HEK293T (cell line): ENCODE measurements around the gene C8A.

Source experiments
- BHLHE40 ChIP-seq: fragments of 450-650 bp; IDR thresholded peaks from 2 replicates; pipeline ENCODE4 v1.6.1; 2016; ENCODE audit warnings: mild to moderate bottlenecking, moderate library complexity, borderline replicate concordance
- ELF4 ChIP-seq: fragments of 450-650 bp; IDR thresholded peaks from 2 replicates; pipeline ENCODE4 v1.6.1; 2017; ENCODE audit warnings: antibody characterized with exemption
- FOXA1 ChIP-seq: fragments of 450-650 bp; IDR thresholded peaks from 2 replicates; pipeline ENCODE4 v1.6.1; 2016; ENCODE audit warnings: mild to moderate bottlenecking
- HDGF ChIP-seq: fragments of 450-650 bp; IDR thresholded peaks from 2 replicates; pipeline ENCODE4 v1.6.1; 2017; ENCODE audit warnings: antibody characterized with exemption, borderline replicate concordance
- L3MBTL2 ChIP-seq: fragments of 450-650 bp; conservative IDR thresholded peaks from 2 replicates; pipeline ENCODE4 v1.6.1; 2016; ENCODE audit warnings: mild to moderate bottlenecking
- NFRKB ChIP-seq: fragments of 450-650 bp; IDR thresholded peaks from 2 replicates; pipeline ENCODE4 v1.6.1; 2016; ENCODE audit warnings: mild to moderate bottlenecking, moderate library complexity
- SUZ12 ChIP-seq: fragments of 450-650 bp; IDR thresholded peaks from 2 replicates; pipeline ENCODE4 v1.6.1; 2016; ENCODE audit warnings: mild to moderate bottlenecking

GRCh38 chr1:56925193-56925592 is 70.6 kb downstream of the C8A start:
- TF ChIP-seq NFRKB = no peak
- no peak for TF ChIP-seq SUZ12
- no peak for TF ChIP-seq HDGF
- no peak for TF ChIP-seq FOXA1
- no peak for TF ChIP-seq BHLHE40
- no peak for TF ChIP-seq ELF4
- TF ChIP-seq L3MBTL2 = no peak
